ENCODE measurements around the gene BMP7. TPM values are rescaled to one million over a fixed set of nuclear protein-coding genes. Genes with fewer than 3 reads are reported as not detected.
A peak's percentile ranks its signal among the peaks of the same experiment; 100 is the strongest.

The BMP7 gene
- total and polyA plus RNA-seq, 2 of the 8 experiments (the other 6 are each of a cell fraction or from before 2014, with no cell fraction given) = 9.2 to 14.7 TPM

- H3K79me1 ChIP-seq (ENCODE audit: low read depth, low read length) = peaks cover 6% of the 10 kb centered on the region
- no peak overlapping the region for H2BK5ac ChIP-seq (ENCODE audit: low read depth, low read length)
- peak; percentile 63 to 71; a peak in 3 of 4 replicates for TF ChIP-seq RAD21 (IDR thresholded peaks at IDR 0.05 in 1 of 2, conservative IDR thresholded peaks at IDR 0.05 in 1 of 2; ENCODE audit: low read depth in 2 of 2, low read length in 2 of 2)
- no peak for TF ChIP-seq ATF3 (IDR thresholded peaks at IDR 0.05; ENCODE audit: insufficient read depth, low read depth, low read length)
- peak; percentile 42 to 66 (median 57) for TF ChIP-seq CTCF (IDR thresholded peaks at IDR 0.05; ENCODE audit: control extremely low read depth in 1 of 3, insufficient read depth in 1 of 3, low read depth in 1 of 3, low read length in 3 of 3)
- no peak overlapping the region for H3K23ac ChIP-seq (ENCODE audit: insufficient read length)
- WGBS, 2 experiments (ENCODE audit: extremely low coverage in 1 of 2, insufficient coverage in 1 of 2, insufficient read length in 1 of 2, insufficient replicate concordance in 2 of 2, low coverage in 1 of 2, low lambda C conversion rate in 2 of 2, missing lambda C conversion rate in 1 of 2) = 82% methylated on average over 3 of the region's 3 CpGs; no CpG with 5 or more reads in 1 of the 2 experiments
- peak overlapping the region; percentile 17; the same call in 1 of the 2 replicates for H4K8ac ChIP-seq (ENCODE audit: extremely low read depth, insufficient read depth, low read length)
- H3K56ac ChIP-seq (replicated peaks; ENCODE audit: insufficient read length, low read depth, low read length) = no peak overlapping the region
- no peak overlapping the region for H3K4me2 ChIP-seq (ENCODE audit: insufficient read depth in 1 of 2, low read depth in 2 of 2, low read length in 2 of 2)
- 0 out of 4 replicates have a peak, but pooled peaks cover under 1 to 1% of the 10 kb centered on the region in 2 experiments for H3K9me3 ChIP-seq (ENCODE audit: insufficient read depth in 2 of 2, low read depth in 1 of 2, low read length in 1 of 2)
- H4K5ac ChIP-seq (ENCODE audit: insufficient read length, low read depth, low read length) = no peak overlapping the region
- peak overlapping the region; percentile 23; the same call in 1 of the 2 replicates for H2AFZ ChIP-seq (ENCODE audit: low read length)
- no peak overlapping the region for H3K4ac ChIP-seq (replicated peaks; ENCODE audit: insufficient read length, low read depth, low read length)
- H3K4me3 ChIP-seq (ENCODE audit: extremely low read depth in 1 of 4, insufficient read depth in 2 of 4, low read depth in 3 of 4, low read length in 4 of 4) = no peak overlapping the region
- no peak overlapping the region for H3K9ac ChIP-seq (replicated peaks in 1 of 4; ENCODE audit: extremely low read depth in 1 of 4, low read depth in 3 of 4, low read length in 3 of 4)
- H2BK20ac ChIP-seq (ENCODE audit: low read length) = no peak overlapping the region
- H3K79me2 ChIP-seq (ENCODE audit: control insufficient read depth in 1 of 2, insufficient read depth in 2 of 2, low read length in 2 of 2) = no peaks in the 10 kb centered on the region
- H2AK5ac ChIP-seq (ENCODE audit: low read depth, low read length) = no peak overlapping the region
- no peaks in the 10 kb centered on the region for H3K27me3 ChIP-seq (replicated peaks in 1 of 4; ENCODE audit: control insufficient read depth in 3 of 4, extremely low read depth in 1 of 4, insufficient read depth in 3 of 4, low read length in 3 of 4)
- no peak overlapping the region for H2BK15ac ChIP-seq (ENCODE audit: low read length)
- FAIRE-seq (no peak), DNase-seq (ENCODE audit: low read depth in 1 of 2, low spot score in 2 of 2) (peak in 1 of 2 experiments; percentile 57)
- no peak overlapping the region for H2BK120ac ChIP-seq (replicated peaks; ENCODE audit: low read depth, low read length)
- H3K14ac ChIP-seq (ENCODE audit: insufficient read length) = no peak overlapping the region
- ChIA-PET POLR2A (ENCODE audit: partially characterized antibody) (interaction anchor here (1.1 to 1.2 kb wide), 2 partner anchors 13 kb away, joined by 3 to 5 read pairs; no protein-coding TSS in a partner anchor), CTCF (ENCODE audit: partially characterized antibody) (interaction anchor here (0.6 to 5.3 kb wide), 30 partner anchors 9 to 155 kb away, joined by 3 to 33 read pairs (median 4); partner anchors contain the start of gene SPO11)
- H3K23me2 ChIP-seq (ENCODE audit: low read depth, low read length) = no peaks in the 10 kb centered on the region
- no peak overlapping the region for H2BK12ac ChIP-seq (ENCODE audit: low read depth, low read length)
- H3K27ac ChIP-seq (ENCODE audit: low read depth, low read length) = no peak overlapping the region
- no peaks in the 10 kb centered on the region for H3K36me3 ChIP-seq (ENCODE audit: control insufficient read depth in 2 of 4, insufficient read depth in 4 of 4, low read length in 3 of 4)
- H3K4me1 ChIP-seq (replicated peaks in 1 of 4; ENCODE audit: control insufficient read depth in 3 of 4, insufficient read depth in 4 of 4, low read length in 3 of 4) = peaks cover 0 to 8% (median 2%) of the 10 kb centered on the region in 4 experiments; a peak in 3 of 7 replicates
- no peak overlapping the region for H4K91ac ChIP-seq (replicated peaks; ENCODE audit: insufficient read length, low read length)
- H4K20me1 ChIP-seq (replicated peaks in 1 of 2; ENCODE audit: control insufficient read depth in 1 of 2, insufficient read depth in 2 of 2, low read length in 2 of 2) = no peaks in the 10 kb centered on the region
- no peak overlapping the region for H3K18ac ChIP-seq (ENCODE audit: extremely low read depth, low read length)
Observed at GRCh38 chr20:57244627-57245214, 21.7 kb downstream of the BMP7 start.

All from H1 (cell line).